Right atrium auricular region (tissue), 2 donors: ENCODE data around the gene CALHM3. TPM values are rescaled to one million over a fixed set of nuclear protein-coding genes. Genes with fewer than 3 reads are reported as not detected.
"Not testable (repeated sequence)": the region's sequence is repeated elsewhere in the genome, so short reads cannot be mapped to it uniquely, and the experiment has no call there.

Source experiments
- DNase-seq: peaks from one replicate; pipeline ENCODE4 v3.0.0-alpha.2; 2019; ENCODE audit warnings: low spot score
- H3K27ac ChIP-seq, 2 donors: fragments of 200-600 bp; sonication (generic); 1 replicate in 1 of 2; 2 replicates in 1 of 2; pipeline ENCODE4 v1.5.1; 2016 to 2019
- H3K27me3 ChIP-seq, 2 donors: fragments of 200-600 bp; sonication (generic); one replicate each; pipeline versions ENCODE4 v1.5.1 to v1.6.0; 2017 to 2019
- H3K36me3 ChIP-seq: fragments of 200-600 bp; sonication (generic); one replicate; pipeline ENCODE4 v1.5.1; 2016
- H3K4me1 ChIP-seq, 2 donors: fragments of 200-600 bp; sonication (generic); one replicate each; pipeline versions ENCODE4 v1.5.1 to v1.6.0; 2017 to 2019
- H3K4me3 ChIP-seq, 2 donors: fragments of 200-600 bp; sonication (generic); 1 replicate in 1 of 2; 2 replicates in 1 of 2; pipeline ENCODE4 v1.5.1; 2017 to 2019; ENCODE audit warnings: mild to moderate bottlenecking in 1 of 2, moderate library complexity in 1 of 2
- H3K9me3 ChIP-seq, 2 donors: fragments of 200-600 bp; sonication (generic); one replicate each; pipeline ENCODE4 v1.5.1; 2019
- total RNA-seq, 2 donors: library from RNA; depleted of rRNA; stranded (reverse); fragments of >200 nt; gene quantifications; one replicate each; pipeline ENCODE4 v1.1.0, GENCODE V29; 2016
- TF ChIP-seq, protein P1 (sequence below), 2 donors: fragments of 200-600 bp; sonication (generic); IDR thresholded peaks; one replicate each; pipeline ENCODE4 v1.5.1; 2019; ENCODE audit warnings: antibody characterized with exemption in 2 of 2

The CALHM3 gene
- total RNA-seq, 2 donors from 2014 or later = not detected

DNA sequence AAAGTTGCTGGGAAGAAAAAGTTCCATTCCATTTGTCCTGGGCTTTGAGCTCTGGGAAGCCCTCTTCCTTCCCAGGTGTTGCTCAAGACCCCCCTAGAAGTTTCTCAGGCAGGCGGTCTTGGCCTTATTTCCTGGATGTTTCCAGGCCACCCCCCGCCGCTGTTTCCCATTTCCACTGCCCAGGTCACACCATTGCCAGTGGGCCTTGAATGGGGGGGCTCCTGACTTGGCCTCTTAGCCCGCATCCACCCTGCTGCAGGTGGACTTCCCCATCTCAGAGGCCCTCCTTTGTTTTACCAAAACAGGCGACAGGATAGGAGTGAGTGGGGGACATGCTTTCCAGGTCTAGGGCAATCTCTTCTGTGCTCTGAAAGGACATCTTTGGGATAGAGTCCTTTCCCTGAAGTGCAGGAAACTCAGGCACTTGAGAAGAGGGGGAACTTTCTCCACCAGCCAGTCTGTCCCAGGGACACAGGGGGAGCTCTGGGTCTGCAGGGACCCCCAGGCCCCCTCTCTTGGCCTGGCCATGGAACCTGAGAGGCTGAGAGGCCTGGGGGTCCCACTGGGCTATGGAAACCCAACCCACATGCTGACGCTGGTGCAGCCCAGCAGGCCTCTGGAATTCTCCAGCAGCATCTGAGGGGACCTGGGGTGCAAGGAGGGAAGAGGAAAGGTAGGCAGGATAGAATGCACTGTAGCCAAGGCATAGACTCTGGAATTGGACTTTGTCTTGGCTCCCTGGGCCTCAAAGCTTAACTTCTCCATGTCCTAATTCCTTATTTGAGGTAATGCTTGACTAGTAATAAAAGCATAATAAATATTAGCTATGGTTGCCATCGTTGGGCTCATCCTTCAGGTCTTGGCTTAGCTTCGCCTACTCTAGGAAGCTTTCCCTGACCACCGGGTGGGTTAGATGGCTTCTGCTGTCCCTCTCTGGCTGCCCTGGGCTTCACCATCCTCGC, 32.0 kb upstream of the CALHM3 start:
- DNase-seq = no peak
- TF ChIP-seq, protein P1, sequence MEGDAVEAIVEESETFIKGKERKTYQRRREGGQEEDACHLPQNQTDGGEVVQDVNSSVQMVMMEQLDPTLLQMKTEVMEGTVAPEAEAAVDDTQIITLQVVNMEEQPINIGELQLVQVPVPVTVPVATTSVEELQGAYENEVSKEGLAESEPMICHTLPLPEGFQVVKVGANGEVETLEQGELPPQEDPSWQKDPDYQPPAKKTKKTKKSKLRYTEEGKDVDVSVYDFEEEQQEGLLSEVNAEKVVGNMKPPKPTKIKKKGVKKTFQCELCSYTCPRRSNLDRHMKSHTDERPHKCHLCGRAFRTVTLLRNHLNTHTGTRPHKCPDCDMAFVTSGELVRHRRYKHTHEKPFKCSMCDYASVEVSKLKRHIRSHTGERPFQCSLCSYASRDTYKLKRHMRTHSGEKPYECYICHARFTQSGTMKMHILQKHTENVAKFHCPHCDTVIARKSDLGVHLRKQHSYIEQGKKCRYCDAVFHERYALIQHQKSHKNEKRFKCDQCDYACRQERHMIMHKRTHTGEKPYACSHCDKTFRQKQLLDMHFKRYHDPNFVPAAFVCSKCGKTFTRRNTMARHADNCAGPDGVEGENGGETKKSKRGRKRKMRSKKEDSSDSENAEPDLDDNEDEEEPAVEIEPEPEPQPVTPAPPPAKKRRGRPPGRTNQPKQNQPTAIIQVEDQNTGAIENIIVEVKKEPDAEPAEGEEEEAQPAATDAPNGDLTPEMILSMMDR (IDR thresholded peaks at IDR 0.05) = no peak
- H3K4me1 ChIP-seq = no peaks in the 10 kb centered on the region

DNA sequence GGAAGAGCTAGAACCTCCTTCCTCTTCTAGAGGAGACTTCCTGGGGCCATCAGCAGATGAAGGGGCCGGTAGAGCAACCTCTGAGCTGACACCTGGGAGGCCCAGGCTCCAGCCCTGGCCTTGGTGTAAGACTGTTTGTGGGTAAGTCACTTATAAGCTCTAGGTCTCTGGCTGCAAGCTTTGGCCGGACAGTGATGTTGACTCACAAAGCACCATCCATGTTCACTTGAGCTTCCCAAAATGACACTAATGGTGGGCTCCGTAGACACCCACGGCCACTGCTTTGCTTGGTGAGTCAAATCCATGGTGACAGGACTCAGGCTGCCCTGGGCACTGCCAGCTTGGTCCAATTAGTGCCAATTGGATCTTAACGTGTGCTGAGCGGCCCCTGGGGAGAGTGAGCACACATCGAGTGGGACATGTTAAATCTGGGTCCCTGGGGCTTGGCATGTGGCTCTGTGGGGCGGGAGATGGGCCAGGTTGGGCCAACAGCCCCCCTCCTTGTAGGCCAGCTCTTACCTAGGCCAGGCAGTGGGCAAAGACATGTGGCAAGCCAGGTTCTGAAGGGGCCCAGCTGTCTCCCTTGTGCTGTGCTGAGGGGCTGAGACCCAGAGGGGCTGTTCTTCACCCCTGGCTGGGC, 31.1 kb upstream of the CALHM3 start:
- no peak for DNase-seq
- H3K4me3 ChIP-seq = no peak overlapping the region
- no peaks in the 10 kb centered on the region for H3K36me3 ChIP-seq
- H3K27ac ChIP-seq = no peak overlapping the region
- no peaks in the 10 kb centered on the region for H3K4me1 ChIP-seq
- H3K9me3 ChIP-seq = no peaks in the 10 kb centered on the region
- TF ChIP-seq, protein P1 (IDR thresholded peaks at IDR 0.05) = no peak
- H3K27me3 ChIP-seq = no peaks in the 10 kb centered on the region

More for the DNA sequence above, 32.0 kb upstream of the CALHM3 start:
- Histone ChIP-seq H3K9me3 (no peaks in the 10 kb centered on the region), H3K4me3 (no peak overlapping the region), H3K27ac (no peak overlapping the region), H3K27me3 (no peaks in the 10 kb centered on the region), H3K36me3 (no peaks in the 10 kb centered on the region)

DNA sequence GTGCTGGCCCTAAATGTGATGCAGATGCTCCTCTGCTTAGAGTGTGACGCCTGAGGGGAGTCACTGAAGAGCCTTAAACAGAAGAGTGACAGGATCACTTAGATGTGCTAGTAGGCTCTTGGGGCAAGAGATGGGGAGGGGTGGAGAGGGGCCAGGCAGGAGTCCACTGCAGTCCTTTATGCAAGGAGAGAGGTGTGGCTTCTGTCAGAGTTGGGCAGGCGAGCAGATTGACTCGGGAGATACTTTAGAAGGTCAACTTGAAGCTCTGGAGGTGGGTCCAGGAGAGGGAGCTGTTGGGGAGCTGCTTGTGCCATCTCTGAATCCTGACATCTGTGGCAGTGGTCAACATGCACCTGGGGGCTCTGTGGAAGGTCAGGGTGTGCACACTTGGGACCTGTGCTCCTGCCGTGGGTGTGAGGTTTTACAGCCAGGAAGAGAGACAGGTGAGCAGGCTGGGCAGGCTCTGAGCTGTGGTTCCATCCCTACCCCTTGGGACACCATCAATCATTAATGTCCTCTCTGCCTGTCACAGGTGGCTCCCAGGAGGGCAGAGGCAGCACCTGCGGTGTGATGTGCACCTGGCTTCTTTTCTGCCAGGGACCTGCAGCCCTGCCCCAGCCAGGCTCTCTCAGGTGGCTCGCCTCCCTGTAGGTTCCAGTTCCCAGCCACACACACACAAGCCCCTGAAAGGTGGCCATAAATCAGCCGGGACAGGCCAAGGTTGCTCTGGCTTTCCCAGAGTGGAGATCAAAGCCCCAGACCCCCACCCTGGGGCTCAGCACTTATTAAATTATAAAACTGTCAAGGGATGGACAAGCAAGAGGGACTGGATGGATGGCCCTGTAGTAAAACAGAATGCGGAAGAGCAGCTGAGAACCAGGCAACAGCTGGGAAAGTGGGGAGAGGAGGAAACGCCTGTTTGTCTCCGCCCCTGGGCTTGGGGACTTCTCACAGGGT, 28.5 kb upstream of the CALHM3 start:
- DNase-seq = no peak
- no peak overlapping the region for H3K4me3 ChIP-seq
- TF ChIP-seq, protein P1 (IDR thresholded peaks at IDR 0.05) = no peak
- no peak overlapping the region for H3K27ac ChIP-seq
- H3K27me3 ChIP-seq = no peaks in the 10 kb centered on the region
- no peaks in the 10 kb centered on the region for H3K9me3 ChIP-seq
- H3K36me3 ChIP-seq = no peaks in the 10 kb centered on the region
- H3K4me1 ChIP-seq = peaks cover 0 to 9% of the 10 kb centered on the region in 2 donors

DNA sequence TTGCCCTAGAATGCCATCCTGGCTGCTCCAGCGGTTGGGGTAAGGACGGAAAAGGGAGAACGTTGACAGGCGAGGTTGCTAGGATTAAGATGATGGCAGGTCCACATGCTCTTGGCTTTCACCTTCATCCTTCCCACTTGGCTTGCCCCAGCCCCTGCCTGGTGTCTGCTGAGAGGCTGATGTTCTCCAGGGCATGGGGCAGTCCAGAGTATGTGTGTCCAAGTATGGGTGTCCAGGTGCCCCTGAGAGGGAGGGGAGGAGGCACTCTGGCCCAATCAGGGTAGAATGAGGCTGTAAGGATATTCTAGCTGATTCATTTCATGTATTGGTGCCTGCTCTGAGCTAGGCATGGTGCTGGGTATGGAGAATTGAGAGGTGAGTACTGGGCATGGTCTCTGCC, 27.0 kb upstream of the CALHM3 start:
- Histone ChIP-seq H3K36me3 (no peaks in the 10 kb centered on the region), H3K4me3 (no peak overlapping the region)
- TF ChIP-seq, protein P1 (IDR thresholded peaks at IDR 0.05) = no peak

DNA sequence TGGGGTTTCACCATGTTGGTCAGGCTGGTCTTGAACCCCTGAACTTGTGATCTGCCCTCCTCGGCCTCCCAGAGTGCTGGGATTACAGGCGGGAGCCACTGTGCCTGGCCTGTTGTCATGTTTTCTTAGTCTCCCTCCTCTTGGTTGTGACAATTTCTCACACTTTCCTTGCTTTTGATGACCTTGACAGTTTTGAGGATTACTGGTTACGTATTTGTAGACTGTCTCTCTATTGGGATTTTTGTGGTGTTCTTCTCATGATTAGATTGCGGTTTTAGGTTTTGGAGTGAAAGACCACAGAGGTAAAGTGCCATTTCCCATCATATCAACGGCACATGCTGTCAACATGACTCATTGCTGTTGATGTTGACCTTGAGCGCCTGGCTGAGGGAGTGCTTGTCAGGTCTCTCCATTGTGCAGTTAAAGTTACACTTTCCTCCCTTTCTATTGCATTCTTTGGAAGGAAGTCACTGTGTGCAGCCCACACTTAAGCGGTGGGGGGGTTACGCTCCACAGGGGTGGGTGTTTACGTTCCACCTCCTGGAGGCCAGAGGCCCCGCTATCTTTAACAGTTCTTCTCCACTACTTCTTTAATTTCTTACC, 25.2 kb upstream of the CALHM3 start:
- peak overlapping the region in 1 of 2 donors; percentile 40 for H3K27ac ChIP-seq
- DNase-seq = no peak
- no peaks in the 10 kb centered on the region for H3K27me3 ChIP-seq
- TF ChIP-seq, protein P1 (IDR thresholded peaks at IDR 0.05) = no peak
- no peak overlapping the region for H3K4me3 ChIP-seq
- no peaks in the 10 kb centered on the region for H3K9me3 ChIP-seq
- no peaks in the 10 kb centered on the region for H3K36me3 ChIP-seq
- peaks cover 0 to 9% of the 10 kb centered on the region in 2 donors for H3K4me1 ChIP-seq

More for the DNA sequence above, 27.0 kb upstream of the CALHM3 start:
- Histone ChIP-seq H3K27ac (no peak overlapping the region), H3K4me1 (peaks cover 0 to 9% of the 10 kb centered on the region in 2 donors), H3K27me3 (no peaks in the 10 kb centered on the region), H3K9me3 (no peaks in the 10 kb centered on the region)
- no peak for DNase-seq

DNA sequence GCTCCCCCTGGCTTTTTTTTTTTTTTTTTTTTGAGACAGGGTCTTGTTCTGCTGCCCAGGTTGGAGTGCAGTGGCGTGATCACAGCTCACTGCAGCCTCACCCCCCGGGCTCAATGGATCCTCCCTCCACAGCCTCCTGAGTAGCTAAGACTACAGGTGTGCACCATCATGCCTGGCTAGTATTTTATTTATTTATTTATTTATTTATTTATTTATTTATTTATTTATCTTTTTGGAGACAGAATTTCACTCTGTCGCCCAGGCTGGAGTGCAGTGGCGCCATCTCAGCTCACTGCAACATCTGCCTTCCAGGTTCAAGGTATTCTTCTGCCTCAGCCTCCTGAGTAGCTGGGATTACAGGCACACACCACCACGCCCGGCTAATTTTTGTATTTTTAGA, 24.7 kb upstream of the CALHM3 start:
- not testable (repeated sequence) for H3K4me3 ChIP-seq, H3K4me1 ChIP-seq, H3K9me3 ChIP-seq, H3K27me3 ChIP-seq, H3K36me3 ChIP-seq, DNase-seq
- H3K27ac ChIP-seq = peak overlapping the region in 1 of 2 donors; percentile 40
